Muscle of back (tissue), 11 donors: ENCODE results near the gene KANSL1. TPM values are rescaled to one million over a fixed set of nuclear protein-coding genes. Genes with fewer than 3 reads are reported as not detected.
"Not testable (repeated sequence)": the region's sequence is repeated elsewhere in the genome, so short reads cannot be mapped to it uniquely, and the experiment has no call there.

Experiments
- DNase-seq, 3 donors: peaks; one replicate each; pipeline versions ENCODE4 v3.0.0 to v3.0.0-alpha.2; 2013
- polyA plus RNA-seq, 10 donors: library from polyadenylated mRNA; unstranded; fragments of 120-200 nt; gene quantifications; one replicate each; pipeline ENCODE4 v1.2.1, GENCODE V29; 2013; ENCODE audit not compliant: insufficient read length in 10 of 10

The KANSL1 gene
- polyA plus RNA-seq, 10 donors = 25.4 to 63.0 (median 33.5) TPM

GRCh38 chr17:46117117-46117516, 76.1 kb downstream of the KANSL1 start:
- DNase-seq = no peak

DNA sequence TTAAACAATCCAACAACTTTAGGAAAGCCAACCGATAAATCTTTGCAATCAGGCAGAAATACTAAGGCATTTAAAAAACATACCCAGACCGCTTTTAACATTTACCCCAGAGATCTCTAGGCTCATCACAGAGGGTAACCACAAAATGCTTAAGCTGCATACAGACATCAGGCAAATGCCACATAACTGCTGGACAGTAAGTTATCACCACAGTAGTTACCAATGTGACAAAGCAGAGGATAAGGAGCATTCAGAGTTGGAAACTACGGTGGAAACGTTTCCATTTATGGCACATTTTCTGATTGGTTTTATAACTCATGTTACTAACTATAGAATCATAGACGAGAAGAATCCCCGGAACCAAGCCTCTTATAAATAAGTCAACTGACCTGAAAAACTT, 77.5 kb downstream of the KANSL1 start:
- peak in 2 of 3 donors; percentile 14 to 36 for DNase-seq

- DNase-seq = not testable (repeated sequence)
Observed at GRCh38 chr17:46111236-46111635, 82.0 kb downstream of the KANSL1 start.

DNA sequence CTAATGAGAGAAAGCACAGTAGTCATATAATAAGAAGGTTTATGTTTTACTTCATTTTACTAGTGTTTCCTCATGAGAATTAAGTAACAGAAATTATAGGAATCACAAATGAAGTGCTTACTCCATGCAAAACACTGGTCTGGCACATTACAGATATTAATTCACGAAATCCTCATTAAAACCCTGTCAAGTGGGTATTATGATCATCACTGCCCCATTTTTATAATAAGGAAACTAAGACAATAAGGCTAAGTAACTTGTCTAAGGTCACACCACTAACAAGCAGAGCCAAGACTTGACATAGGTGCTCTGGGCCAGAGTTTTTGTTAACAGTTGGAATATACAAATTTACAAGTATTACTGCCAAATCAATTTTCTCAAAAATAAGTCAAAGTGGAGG, 83.0 kb downstream of the KANSL1 start:
- DNase-seq = no peak

DNA sequence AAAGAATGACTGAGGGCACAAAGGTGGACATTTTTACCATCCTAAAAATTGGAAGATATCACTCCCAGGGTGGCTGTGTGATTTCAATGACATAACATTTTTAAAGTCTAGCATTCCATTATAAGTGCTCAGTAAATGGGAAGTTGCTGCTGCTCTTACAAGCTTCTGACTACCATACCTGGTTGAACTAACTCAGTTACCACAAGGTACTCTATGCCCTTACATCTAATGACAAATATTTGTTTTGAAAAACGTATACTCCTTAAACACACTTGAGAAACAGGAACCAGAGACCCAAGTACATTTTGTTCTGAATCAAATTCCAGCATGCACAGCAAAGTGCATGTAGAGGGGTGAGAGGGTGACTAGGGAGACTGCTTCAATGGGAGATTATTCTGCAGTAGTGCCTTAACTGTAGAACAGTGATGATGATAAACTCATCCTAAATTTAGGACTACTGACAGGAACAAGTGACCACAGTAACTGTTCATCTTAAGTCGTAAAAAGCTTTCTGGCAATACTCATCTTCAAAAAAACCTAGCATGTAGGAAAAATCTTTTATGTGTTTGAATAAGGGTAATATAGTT, 83.5 kb downstream of the KANSL1 start:
- no peak for DNase-seq

- no peak for DNase-seq
Observed at GRCh38 chr17:46108550-46109110, 84.6 kb downstream of the KANSL1 start.

DNA sequence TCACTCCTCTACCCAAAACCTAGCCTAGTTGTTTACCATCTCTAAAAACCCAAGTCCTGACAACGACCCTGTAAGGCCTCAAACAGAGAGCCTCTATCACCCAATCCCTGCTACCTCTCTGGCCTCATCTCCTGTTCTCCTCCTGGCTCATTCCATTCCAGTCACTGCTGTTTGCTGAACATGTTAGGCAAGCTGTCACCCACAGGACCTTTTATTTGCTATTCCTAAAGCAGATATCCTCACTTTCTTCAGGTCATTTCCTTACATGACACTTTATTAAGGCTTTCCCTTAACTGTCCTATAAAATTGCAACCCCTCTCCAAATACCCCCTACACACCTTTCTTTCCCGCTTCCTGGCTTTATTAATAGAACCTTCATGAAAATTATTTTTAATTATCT, 85.1 kb downstream of the KANSL1 start:
- DNase-seq = no peak

DNA sequence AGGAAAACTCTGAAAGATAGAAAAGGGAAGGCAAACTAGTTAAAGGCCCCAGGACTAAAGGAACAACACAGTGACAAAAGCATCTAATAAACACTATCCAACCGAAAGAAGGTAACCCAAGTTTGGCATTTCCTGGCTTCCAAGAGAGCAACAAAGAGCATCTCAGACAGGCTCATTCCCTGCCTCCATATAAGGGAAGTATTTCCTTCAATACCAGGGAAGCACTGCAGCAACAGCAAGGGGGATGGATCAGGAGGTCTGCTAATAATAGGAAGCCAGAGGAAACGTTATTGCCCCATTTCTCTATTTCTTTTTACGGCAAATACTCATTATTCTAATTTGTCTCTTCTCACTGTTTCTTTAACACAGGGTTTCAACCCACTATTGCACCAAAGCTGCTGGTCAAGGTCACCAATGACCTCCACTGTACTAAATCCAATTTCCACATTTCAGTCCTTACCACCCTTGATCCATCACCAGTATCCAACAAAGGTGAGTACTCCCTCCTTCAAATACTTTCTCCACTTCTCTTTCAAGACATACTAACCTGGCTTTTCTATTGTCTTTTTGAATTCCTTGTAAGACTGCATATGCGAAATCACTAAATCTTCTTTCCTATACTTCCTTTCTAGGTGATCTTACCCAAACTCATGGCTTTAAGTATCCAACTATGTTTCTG, 86.1 kb downstream of the KANSL1 start:
- no peak for DNase-seq

- DNase-seq = not testable (repeated sequence)
Observed at GRCh38 chr17:46102806-46103205, 90.4 kb downstream of the KANSL1 start.

GRCh38 chr17:46101785-46102617, 91.2 kb downstream of the KANSL1 start:
- DNase-seq = not testable (repeated sequence)

DNA sequence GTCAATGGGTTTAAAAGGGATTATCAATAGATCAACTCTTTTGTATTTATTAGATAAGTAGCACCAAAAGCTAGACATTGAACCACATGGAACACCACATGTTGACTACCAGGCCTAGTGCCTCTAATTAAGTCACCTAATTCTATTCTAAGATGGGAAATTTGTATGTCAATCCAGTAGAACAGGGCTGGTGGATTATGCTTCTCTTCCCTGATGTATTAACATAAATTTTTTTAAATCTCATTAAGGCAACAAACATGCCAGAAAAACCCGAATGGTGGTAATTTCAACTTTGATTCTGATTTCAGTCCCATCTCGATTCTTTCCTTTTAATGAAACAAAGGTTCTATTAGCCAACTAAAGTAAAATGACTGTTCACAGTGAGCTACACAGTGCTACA, 92.6 kb downstream of the KANSL1 start:
- DNase-seq = no peak

- no peak for DNase-seq
Observed at GRCh38 chr17:46099865-46100264, 93.4 kb downstream of the KANSL1 start.

DNA sequence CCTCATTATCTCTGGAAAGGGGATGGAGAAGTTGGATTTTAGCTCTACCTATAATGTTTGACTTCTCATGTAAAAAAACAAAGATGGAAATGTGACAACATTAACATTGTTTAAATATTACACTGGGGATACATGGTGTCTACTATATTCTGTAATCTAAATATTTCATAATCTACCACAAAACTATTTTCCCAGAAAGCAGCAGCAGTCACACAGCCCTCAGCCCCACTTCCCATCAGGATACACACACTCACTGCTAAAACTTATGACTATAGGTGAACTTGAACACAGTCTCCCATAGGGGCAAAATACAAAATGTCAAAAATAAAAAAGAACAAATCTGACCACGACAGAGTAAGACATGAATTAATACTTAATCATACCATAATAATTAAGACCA, 95.7 kb downstream of the KANSL1 start:
- DNase-seq = no peak

GRCh38 chr17:46092991-46093390, 100.2 kb downstream of the KANSL1 start:
- DNase-seq = no peak

- no peak for DNase-seq
Observed at GRCh38 chr17:46090871-46091270, 102.4 kb downstream of the KANSL1 start.

DNA sequence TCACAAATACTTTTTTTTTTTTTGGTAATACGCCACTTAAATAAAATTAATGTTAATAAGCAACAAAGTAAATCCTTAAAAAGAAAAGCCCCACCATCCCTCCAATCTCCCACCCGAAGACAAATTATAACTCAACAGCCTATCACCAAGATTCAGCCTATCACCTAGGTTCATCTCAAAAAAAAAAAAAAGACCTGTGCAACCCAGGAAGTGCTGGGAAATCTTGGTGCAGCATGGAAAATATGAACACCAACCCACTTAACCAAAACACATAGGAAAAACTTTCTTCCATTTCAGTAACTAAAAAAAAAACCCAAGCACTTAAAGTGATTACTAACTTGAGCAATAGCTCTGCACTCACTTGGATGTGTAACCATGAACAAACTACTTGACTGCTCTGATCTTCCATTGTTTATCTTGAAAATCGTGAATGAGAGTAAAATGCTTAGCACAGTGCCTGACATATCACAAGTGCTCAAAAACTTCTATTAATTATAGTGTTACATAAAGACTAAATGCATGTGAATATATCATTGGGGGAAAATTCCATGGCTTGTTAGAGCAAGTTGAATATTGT, 103.8 kb downstream of the KANSL1 start:
- no peak for DNase-seq

GRCh38 chr17:46088595-46088994, 104.6 kb downstream of the KANSL1 start:
- no peak for DNase-seq

DNA sequence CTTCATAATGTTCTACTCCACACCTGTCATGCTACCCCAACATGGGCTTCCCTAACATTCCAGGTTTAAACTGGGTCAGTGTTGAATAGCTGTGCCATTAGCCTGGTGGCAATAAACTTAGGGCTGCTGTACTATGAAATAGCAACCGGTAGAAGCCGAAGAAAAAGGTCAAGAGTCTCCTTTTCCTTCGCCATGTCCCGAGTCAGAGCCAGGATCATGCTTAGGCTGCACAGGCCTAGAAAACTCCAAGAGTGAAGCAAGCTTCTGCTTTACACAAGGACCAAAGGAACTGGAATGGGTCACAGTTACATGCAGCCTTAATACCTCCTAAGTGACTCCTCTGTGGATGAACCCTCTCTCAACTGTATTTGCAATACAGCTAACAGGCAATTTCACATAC, 105.4 kb downstream of the KANSL1 start:
- DNase-seq = not testable (repeated sequence)

GRCh38 chr17:46086821-46087220, 106.4 kb downstream of the KANSL1 start:
- no peak for DNase-seq

- no peak for DNase-seq
Observed at GRCh38 chr17:46085522-46085921, 107.7 kb downstream of the KANSL1 start.

DNA sequence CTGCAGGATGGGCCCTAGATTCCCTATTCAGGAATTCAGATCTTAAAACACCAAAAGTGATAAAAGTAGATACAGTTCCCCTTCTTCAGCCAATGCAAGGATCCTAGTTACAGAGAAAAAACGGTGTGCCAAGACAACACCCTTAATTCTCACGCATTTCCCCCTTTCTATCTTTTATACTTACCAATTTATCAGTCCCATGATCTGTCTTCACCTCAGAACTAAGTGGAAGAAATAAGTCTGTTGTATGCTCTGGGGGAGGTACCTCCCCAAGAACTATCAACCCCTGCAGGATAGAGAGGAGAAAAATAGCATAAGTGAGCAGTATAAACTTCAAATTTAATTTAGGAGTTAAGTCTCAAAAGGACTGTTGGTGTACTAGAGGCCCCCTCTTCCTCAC, 111.0 kb downstream of the KANSL1 start:
- no peak for DNase-seq

DNA sequence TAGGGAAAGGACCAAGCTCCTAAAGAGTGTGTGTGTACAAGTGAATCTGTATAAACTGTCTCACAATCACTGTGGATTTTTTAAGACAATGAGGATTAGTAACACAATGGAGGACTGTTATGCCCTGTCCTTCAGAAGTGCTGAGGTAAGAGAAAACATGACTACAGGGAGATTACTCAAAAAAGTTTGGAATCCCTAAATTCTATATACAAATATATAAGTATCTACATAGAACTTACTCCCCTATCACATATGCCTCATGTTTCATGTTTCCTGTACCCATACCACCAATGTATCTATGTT, 112.3 kb downstream of the KANSL1 start:
- DNase-seq = no peak
